Endothelial cell of umbilical vein (primary cell): Measurements from ENCODE around the gene PPIL6.

Source experiments
- CTCF ChIP-seq, 2 donors: IDR thresholded peaks; 1 replicate in 1 of 2; 2 replicates in 1 of 2; pipeline ENCODE4 v1.5.1; 2011; ENCODE audit warnings: low read length in 2 of 2, mild to moderate bottlenecking in 2 of 2, moderate library complexity in 2 of 2, control low read depth in 1 of 2, inconsistent platforms in 1 of 2, low read depth in 1 of 2; ENCODE audit not compliant: insufficient read depth in 1 of 2; ENCODE audit errors: extremely low read depth in 1 of 2
- EZH2 ChIP-seq: IDR thresholded peaks from 2 replicates; pipeline ENCODE4 v1.6.1; 2012; ENCODE audit warnings: borderline replicate concordance, low read depth, mild to moderate bottlenecking, moderate library complexity, low read length, inconsistent platforms; ENCODE audit not compliant: severe bottlenecking
- FOS ChIP-seq: IDR thresholded peaks from 2 replicates; pipeline ENCODE4 v1.6.1; 2011; ENCODE audit warnings: mild to moderate bottlenecking, low read length, moderate library complexity, borderline replicate concordance; ENCODE audit not compliant: insufficient read depth
- GATA2 ChIP-seq: IDR thresholded peaks from 2 replicates; pipeline ENCODE4 v1.7.0; 2011; ENCODE audit warnings: low read depth, mild to moderate bottlenecking, moderate library complexity, mixed read lengths, low read length; ENCODE audit not compliant: insufficient read length, insufficient read depth
- JUN ChIP-seq: IDR thresholded peaks from 2 replicates; pipeline ENCODE4 v1.6.1; 2011; ENCODE audit warnings: borderline replicate concordance, low read depth; ENCODE audit not compliant: insufficient read length, insufficient read depth
- MAX ChIP-seq: IDR thresholded peaks from 2 replicates; pipeline ENCODE4 v1.6.1; 2011; ENCODE audit not compliant: insufficient read depth, insufficient read length
- MYC ChIP-seq: IDR thresholded peaks from one replicate; pipeline ENCODE4 v1.6.1; 2011; ENCODE audit warnings: mild to moderate bottlenecking, low read depth, low read length
- POLR2A ChIP-seq: IDR thresholded peaks from 2 replicates; pipeline ENCODE4 v1.6.1; 2012; ENCODE audit warnings: low read depth, mild to moderate bottlenecking, control low read depth, low read length
- POLR2AphosphoS5 ChIP-seq: IDR thresholded peaks from 2 replicates; pipeline ENCODE4 v1.6.1; 2012; ENCODE audit warnings: low read depth, mild to moderate bottlenecking, control low read depth, low read length, moderate library complexity; ENCODE audit not compliant: insufficient read depth

GRCh38 chr6:109388265-109388664 is 52.2 kb downstream of the PPIL6 start:
- TF ChIP-seq CTCF (IDR thresholded peaks at IDR 0.05; ENCODE audit: extremely low read depth in 1 of 2, insufficient read depth in 1 of 2, low read depth in 1 of 2, low read length in 2 of 2) (no peak), POLR2A (no peak), MAX (no peak), POLR2AphosphoS5 (no peak), MYC (no peak), GATA2 (no peak), EZH2 (no peak), FOS (no peak), JUN (no peak)
